Peyer's patch (tissue), 4 donors: Measurements from ENCODE around the gene AGPAT1.

ENCODE experiments used
- CTCF ChIP-seq, 6 experiments: fragments of 450-650 bp in 4 of 6; fragments of 200-600 bp in 2 of 6; sonication (generic) in 1 of 6; IDR thresholded peaks; one replicate each; pipeline ENCODE4 v1.5.1; 2017 to 2019; ENCODE audit warnings: antibody characterized with exemption in 6 of 6, mild to moderate bottlenecking in 3 of 6, moderate library complexity in 1 of 6
- POLR2A ChIP-seq, 2 donors: fragments of 450-650 bp; IDR thresholded peaks; one replicate each; pipeline ENCODE4 v1.5.1; 2017; ENCODE audit warnings: antibody characterized with exemption in 2 of 2, mild to moderate bottlenecking in 2 of 2, moderate library complexity in 2 of 2

GRCh38 chr6:32210191-32210601 lies 34.3 kb upstream of the AGPAT1 start:
- TF ChIP-seq POLR2A (IDR thresholded peaks at IDR 0.05) (no peak), CTCF (IDR thresholded peaks at IDR 0.05) (no peak)
